ENCODE results near the gene LDLRAD2. TPM values are rescaled to one million over a fixed set of nuclear protein-coding genes. Genes with fewer than 3 reads are reported as not detected.
"Not testable (repeated sequence)": the region's sequence is repeated elsewhere in the genome, so short reads cannot be mapped to it uniquely, and the experiment has no call there.

Gene LDLRAD2
- total RNA-seq, result 0.07 to 0.23 TPM in 2 of 3 replicates, not detected in the other
- long read RNA-seq, result 0 reads

- no peak for TF ChIP-seq CTCF (IDR thresholded peaks at IDR 0.05)
- peaks cover 5% of the 10 kb centered on the region for H3K4me1 Mint-ChIP-seq (ENCODE audit: low read depth)
- peaks cover 5% of the 10 kb centered on the region for H3K36me3 Mint-ChIP-seq (ENCODE audit: low read depth)
- H3K4me3 Mint-ChIP-seq (ENCODE audit: unreplicated experiment), result no peak within 1 kb of the TSS
- peaks cover 3% of the 10 kb centered on the region for H3K27me3 Mint-ChIP-seq (ENCODE audit: low read depth)
- H3K9me3 Mint-ChIP-seq (ENCODE audit: low read depth), result no peaks in the 10 kb centered on the region
- H3K27ac Mint-ChIP-seq (ENCODE audit: unreplicated experiment), result no peak within 1 kb of the TSS
- DNase-seq (ENCODE audit: low spot score), result no peak
Observed at GRCh38 chr1:21811875-21812305, at the start of gene LDLRAD2. LDLRAD2 (plus strand) TSS chr1:21812265; CDS start chr1:21812452, 187 bp downstream.

GRCh38 chr1:21763236-21763635, 48.8 kb upstream of the LDLRAD2 start:
- no peak for DNase-seq (ENCODE audit: low spot score)
- H3K9me3 Mint-ChIP-seq (ENCODE audit: low read depth), result no peaks in the 10 kb centered on the region
- H3K36me3 Mint-ChIP-seq (ENCODE audit: low read depth), result no peaks in the 10 kb centered on the region
- no peak for TF ChIP-seq CTCF (IDR thresholded peaks at IDR 0.05)
- H3K4me1 Mint-ChIP-seq (ENCODE audit: low read depth), result peaks cover 53% of the 10 kb centered on the region
- no peaks in the 10 kb centered on the region for H3K27me3 Mint-ChIP-seq (ENCODE audit: low read depth)
- no peak overlapping the region for H3K4me3 Mint-ChIP-seq (ENCODE audit: unreplicated experiment)
- no peak overlapping the region for H3K27ac Mint-ChIP-seq (ENCODE audit: unreplicated experiment)

DNA sequence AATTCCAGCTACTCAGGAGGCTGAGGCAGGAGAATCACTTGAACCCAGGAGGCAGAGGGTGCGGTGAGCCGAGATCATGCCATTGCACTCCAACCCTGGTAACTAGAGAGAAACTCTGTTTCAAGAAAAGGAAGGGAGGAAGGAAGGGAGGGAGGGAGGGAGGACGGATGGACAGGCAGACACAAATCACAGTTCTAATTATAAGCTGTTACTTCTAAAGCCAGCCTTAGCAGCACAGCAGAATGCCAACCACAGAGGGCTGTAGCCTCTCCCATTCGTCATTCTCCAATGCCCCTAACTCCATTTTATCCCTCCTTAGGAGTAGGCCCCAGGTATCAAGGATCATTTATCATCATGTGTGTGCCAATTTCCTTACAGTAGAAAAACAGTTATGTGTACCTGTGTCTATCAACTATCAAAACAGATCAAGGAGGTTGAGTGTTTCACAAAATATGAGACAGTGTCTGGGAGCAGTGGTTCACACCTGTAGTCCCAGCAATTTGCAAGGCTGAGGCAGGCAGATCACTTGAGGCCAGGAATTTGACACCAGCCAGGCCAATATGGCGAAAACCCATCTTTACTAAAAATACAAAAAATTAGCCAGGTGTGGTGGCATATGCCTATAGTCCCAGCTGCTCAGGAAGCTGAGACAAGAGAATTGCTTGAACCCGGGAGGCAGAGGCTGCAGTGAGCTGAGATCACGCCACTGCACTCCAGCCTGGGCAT, 48.2 kb upstream of the LDLRAD2 start:
- Mint-ChIP-seq H3K4me1 (ENCODE audit: low read depth) (peaks cover 53% of the 10 kb centered on the region), H3K4me3 (ENCODE audit: unreplicated experiment) (no peak overlapping the region), H3K27me3 (ENCODE audit: low read depth) (no peaks in the 10 kb centered on the region), H3K27ac (ENCODE audit: unreplicated experiment) (peak overlapping the region; percentile 64), H3K36me3 (ENCODE audit: low read depth) (no peaks in the 10 kb centered on the region), H3K9me3 (ENCODE audit: low read depth) (no peaks in the 10 kb centered on the region)
- no peak for DNase-seq (ENCODE audit: low spot score)
- TF ChIP-seq CTCF (IDR thresholded peaks at IDR 0.05), result no peak

DNA sequence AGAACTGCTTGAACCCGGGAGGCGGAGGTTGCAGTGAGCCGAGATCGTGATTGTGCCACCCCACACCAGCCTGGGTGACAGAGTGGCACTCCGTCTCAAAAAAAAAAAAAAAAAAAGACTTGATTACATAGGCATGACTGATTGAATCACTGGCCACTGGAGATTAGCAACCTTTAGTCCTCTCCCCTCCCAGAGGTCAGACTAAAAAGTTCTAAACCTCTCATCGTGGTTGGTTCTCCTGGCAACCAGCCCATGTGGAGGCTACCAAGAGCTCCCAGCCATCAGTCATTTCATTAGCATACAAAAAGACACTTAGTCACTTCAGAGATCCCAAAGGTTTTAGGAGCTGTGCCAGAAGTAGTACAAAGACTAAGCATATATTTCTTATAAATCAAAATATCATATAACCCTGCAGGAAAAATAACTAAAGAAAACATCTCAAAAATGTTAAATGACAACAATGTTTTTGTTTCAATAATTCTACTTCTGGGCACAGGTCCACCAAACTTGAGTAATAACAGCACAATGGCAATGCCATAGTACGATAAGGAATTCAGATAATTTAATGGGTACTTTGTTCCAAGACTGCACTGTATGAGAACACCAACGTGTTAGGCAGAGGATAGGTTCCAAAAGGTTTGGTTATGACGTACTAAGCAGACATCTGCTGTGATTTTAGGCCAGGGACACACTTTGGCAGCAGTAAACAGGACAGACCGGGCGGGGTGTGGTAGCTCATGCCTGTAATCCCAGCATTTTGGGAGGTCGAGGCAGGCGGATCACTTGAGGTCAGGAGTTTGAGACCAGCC, 47.2 kb upstream of the LDLRAD2 start:
- Mint-ChIP-seq H3K27ac (ENCODE audit: unreplicated experiment) (peak overlapping the region; percentile 64), H3K27me3 (ENCODE audit: low read depth) (no peaks in the 10 kb centered on the region), H3K4me3 (ENCODE audit: unreplicated experiment) (no peak overlapping the region), H3K9me3 (ENCODE audit: low read depth) (no peaks in the 10 kb centered on the region), H3K36me3 (ENCODE audit: low read depth) (no peaks in the 10 kb centered on the region), H3K4me1 (ENCODE audit: low read depth) (peaks cover 51% of the 10 kb centered on the region)
- no peak for TF ChIP-seq CTCF (IDR thresholded peaks at IDR 0.05)
- no peak for DNase-seq (ENCODE audit: low spot score)

DNA sequence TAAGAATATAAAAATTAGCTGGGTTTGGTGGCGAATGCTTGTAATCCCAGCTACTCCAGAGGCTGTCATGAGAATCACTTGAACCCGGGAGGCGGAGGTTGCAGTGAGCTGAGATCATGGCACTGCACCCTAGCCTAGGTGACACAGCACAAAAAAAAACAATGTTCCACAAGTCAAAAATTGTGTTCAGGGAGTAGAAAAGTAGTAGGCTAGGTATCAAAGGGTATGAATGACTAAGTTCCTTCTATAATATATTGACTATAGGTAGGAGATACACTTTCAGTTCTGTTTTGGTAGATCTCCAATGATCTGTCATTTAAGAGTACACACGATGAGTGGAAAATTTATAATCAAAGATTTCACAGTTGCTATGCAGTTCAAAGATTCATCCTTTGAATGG, 45.9 kb upstream of the LDLRAD2 start:
- no peak for DNase-seq (ENCODE audit: low spot score)
- Mint-ChIP-seq H3K36me3 (ENCODE audit: low read depth) (no peaks in the 10 kb centered on the region), H3K9me3 (ENCODE audit: low read depth) (no peaks in the 10 kb centered on the region), H3K27me3 (ENCODE audit: low read depth) (no peaks in the 10 kb centered on the region), H3K4me1 (ENCODE audit: low read depth) (peaks cover 52% of the 10 kb centered on the region), H3K27ac (ENCODE audit: unreplicated experiment) (peak overlapping the region; percentile 64), H3K4me3 (ENCODE audit: unreplicated experiment) (no peak overlapping the region)
- TF ChIP-seq CTCF (IDR thresholded peaks at IDR 0.05), result no peak

GRCh38 chr1:21767106-21767505, 45.0 kb upstream of the LDLRAD2 start:
- H3K36me3 Mint-ChIP-seq (ENCODE audit: low read depth); DNase-seq (ENCODE audit: low spot score); H3K27me3 Mint-ChIP-seq (ENCODE audit: low read depth); H3K9me3 Mint-ChIP-seq (ENCODE audit: low read depth); H3K4me3 Mint-ChIP-seq (ENCODE audit: unreplicated experiment); H3K27ac Mint-ChIP-seq (ENCODE audit: unreplicated experiment): not testable (repeated sequence)
- H3K4me1 Mint-ChIP-seq (ENCODE audit: low read depth), result peaks cover 46% of the 10 kb centered on the region
